ENCODE data around the gene HDAC3. TPM values are rescaled to one million over a fixed set of nuclear protein-coding genes. Genes with fewer than 3 reads are reported as not detected.

The HDAC3 gene
- 36.8 and 38.3 TPM in 2 replicates for total RNA-seq

GRCh38 chr5:141636413-141637122 is at the start of gene HDAC3, which contains the start of gene RELL2:
HDAC3 (minus strand) TSS chr5:141636849; CDS start chr5:141636790, 59 bp downstream.
RELL2 (plus strand) TSS chr5:141636997; CDS start chr5:141638226, 1,229 bp downstream.

DNA sequence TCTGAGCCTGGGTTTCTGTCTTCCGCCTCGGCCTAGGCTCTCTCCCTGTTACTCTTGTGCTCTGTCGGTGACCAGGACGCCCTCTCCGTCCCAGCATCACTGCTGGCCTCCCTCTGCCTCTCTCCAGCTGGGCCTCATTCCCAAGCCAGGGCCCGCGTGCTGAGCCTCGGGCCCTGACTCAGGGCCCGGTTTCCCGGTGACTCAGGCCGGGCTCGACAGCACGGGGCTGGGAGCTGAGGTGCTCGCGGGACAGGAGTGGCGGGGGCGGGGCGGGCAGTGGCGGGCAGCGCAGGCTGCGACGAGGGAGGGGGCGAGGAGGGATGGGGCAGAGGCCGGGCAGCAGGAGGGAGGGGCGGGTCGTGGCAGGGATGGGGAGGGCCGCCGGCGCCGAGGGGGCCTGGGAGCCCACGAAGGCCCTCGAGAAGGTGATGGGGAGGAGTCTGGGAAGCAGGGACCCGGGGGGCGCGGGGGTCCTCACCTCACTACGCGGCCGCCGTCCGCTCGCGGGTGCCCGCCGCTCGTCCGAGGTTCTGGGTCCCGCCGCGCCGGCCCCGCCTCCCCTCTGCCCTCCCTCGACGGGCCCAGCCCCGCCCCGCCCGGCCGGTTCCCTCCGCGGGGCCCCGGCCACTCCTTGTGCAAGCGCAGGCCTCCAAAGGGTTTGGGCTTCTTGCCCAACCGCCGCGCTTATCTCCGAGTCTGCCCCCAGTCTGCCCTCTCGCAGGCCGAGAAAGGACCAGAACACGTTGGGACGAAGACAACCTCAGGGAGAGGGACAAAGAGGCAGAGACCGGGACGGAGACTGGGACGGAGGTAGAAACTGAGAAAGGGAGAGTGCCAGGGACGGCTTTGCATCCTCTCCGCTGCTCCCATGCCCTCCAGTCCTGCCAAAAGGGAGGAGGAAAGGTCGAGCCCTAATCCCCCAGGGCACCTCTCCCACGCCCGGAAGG is 45.3 kb upstream of the HDAC3 start, which contains the start of gene ARAP3:
TSS of gene ARAP3 (minus strand) at position 536 of the 947 bp plus-strand sequence. CDS start 1,744 bp downstream, outside the sequence.

GRCh38 chr5:141650851-141651727 is 14.4 kb upstream of the HDAC3 start, which contains the start of gene FCHSD1:
FCHSD1 (minus strand) TSS chr5:141651418; CDS start chr5:141651368, 50 bp downstream.

DNA sequence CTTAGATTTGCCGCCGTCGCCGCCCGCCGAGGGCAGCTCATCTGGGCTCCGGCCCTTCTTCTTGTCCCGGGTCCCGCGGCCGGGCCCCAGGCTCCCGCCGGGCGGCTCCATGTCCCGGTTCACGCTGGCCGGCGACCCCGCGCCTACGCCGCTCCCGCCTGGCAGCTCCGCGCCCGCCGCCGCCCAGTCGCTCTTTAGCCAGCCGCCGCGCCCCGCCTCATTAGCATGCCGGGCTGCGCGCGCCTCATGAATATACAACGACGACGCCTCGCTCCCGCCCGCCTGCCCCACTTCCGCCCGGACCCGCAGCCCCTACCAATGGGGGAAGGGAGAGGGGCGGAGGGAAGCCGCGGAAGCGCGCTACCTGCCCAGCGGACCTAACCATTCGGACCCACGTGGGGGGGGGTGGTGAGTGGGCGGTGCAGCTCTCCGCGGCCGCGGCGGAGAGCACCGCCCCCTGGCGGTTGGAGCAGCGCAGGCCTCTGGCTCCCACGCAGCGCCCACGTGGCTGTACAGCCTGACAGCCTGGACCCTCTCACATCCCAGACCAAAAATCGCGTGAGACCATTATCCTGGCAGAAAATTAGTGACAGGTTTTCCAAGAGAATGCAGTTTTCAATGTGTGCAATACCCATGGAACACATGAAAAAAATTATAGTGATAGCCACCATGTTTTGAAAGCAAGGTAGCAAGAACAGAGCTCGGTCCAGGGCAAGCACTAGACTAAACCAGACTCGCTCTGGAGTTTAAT is 17.7 kb downstream of the HDAC3 start, which contains the start of gene DIAPH1:
TSS of gene DIAPH1 (minus strand) at position 197 of the 751 bp plus-strand sequence. CDS start at position 111, 86 bp downstream.

Other genes with a start within 250 kb of the HDAC3 start
- 3.3 and 4.2 TPM in 2 replicates for gene PCDHGB4, start 249.2 kb downstream of the HDAC3 start, total RNA-seq
- gene PCDHGA8, start 244.2 kb downstream of the HDAC3 start, total RNA-seq: 0.15 and 0.33 TPM in 2 replicates
- 7.9 and 8.3 TPM in 2 replicates for gene PCDHGB5, start 238.9 kb downstream of the HDAC3 start, total RNA-seq
- 1.2 and 1.8 TPM in 2 replicates for gene PCDHGA9, start 234.1 kb downstream of the HDAC3 start, total RNA-seq
- gene PCDHGB6, start 228.8 kb downstream of the HDAC3 start, total RNA-seq: 0.73 and 1.2 TPM in 2 replicates
- gene PCDHGA10, start 223.9 kb downstream of the HDAC3 start, total RNA-seq: 1.7 and 2.6 TPM in 2 replicates
- gene PCDHGB7, start 219.2 kb downstream of the HDAC3 start, total RNA-seq: 3.1 and 5.3 TPM in 2 replicates
- 4.4 and 4.6 TPM in 2 replicates for gene PCDHGA11, start 215.8 kb downstream of the HDAC3 start, total RNA-seq
- gene PCDHGA12, start 206.3 kb downstream of the HDAC3 start, total RNA-seq: 4.7 and 5.9 TPM in 2 replicates
- 18.0 and 18.2 TPM in 2 replicates for gene PCDHGC3, start 160.9 kb downstream of the HDAC3 start, total RNA-seq
- gene PCDHGC4, start 151.8 kb downstream of the HDAC3 start, total RNA-seq: 0.20 and 0.44 TPM in 2 replicates
- gene PCDHGC5, start 147.8 kb downstream of the HDAC3 start, total RNA-seq: 0.15 and 0.20 TPM in 2 replicates
- gene DIAPH1, start 17.8 kb downstream of the HDAC3 start, total RNA-seq: 79.6 and 79.9 TPM in 2 replicates
- gene RELL2, start 148 bp upstream of the HDAC3 start, total RNA-seq: 5.3 and 5.7 TPM in 2 replicates
- 19.6 and 20.1 TPM in 2 replicates for gene FCHSD1, start 14.6 kb upstream of the HDAC3 start, total RNA-seq
- 37.1 and 39.6 TPM in 2 replicates for gene ARAP3, start 45.4 kb upstream of the HDAC3 start, total RNA-seq
- gene PCDH1, start 241.6 kb upstream of the HDAC3 start, total RNA-seq: 155 and 167 TPM in 2 replicates